Body of pancreas (tissue), 4 donors: ENCODE data around the gene CNTLN. TPM values are rescaled to one million over a fixed set of nuclear protein-coding genes. Genes with fewer than 3 reads are reported as not detected.
A peak's percentile ranks its signal among the peaks of the same experiment; 100 is the strongest.
"Not testable (repeated sequence)": the region's sequence is repeated elsewhere in the genome, so short reads cannot be mapped to it uniquely, and the experiment has no call there.

Experiments
- ATAC-seq: fragments of 150-250 bp; one replicate; pipeline ENCODE4 v1.9.1; 2016
- DNase-seq, 4 donors: peaks; one replicate each; pipeline ENCODE4 v3.0.0-alpha.2; 2019
- H3K27ac ChIP-seq, 4 donors: fragments of 200-600 bp; sonication (generic); 1 replicate in 3 of 4; 2 replicates in 1 of 4; pipeline versions ENCODE4 v1.5.1 to v1.6.1; 2016 to 2019; ENCODE audit warnings: mild to moderate bottlenecking in 1 of 4, mixed read lengths in 1 of 4, moderate library complexity in 1 of 4
- H3K27me3 ChIP-seq, 2 donors: fragments of 200-600 bp; sonication (generic); one replicate each; pipeline ENCODE4 v1.6.0; 2016; ENCODE audit warnings: mild to moderate bottlenecking in 1 of 2
- H3K36me3 ChIP-seq, 2 donors: fragments of 200-600 bp; sonication (generic); replicated peaks in 1 of 2; 2 replicates each; pipeline ENCODE4 v1.5.1; 2016; ENCODE audit warnings: low read depth in 2 of 2; ENCODE audit not compliant: insufficient read depth in 1 of 2
- H3K4me1 ChIP-seq: fragments of 200-600 bp; sonication (generic); one replicate; pipeline ENCODE4 v1.6.0; 2016
- H3K4me3 ChIP-seq, 2 donors: fragments of 200-600 bp; sonication (generic); 1 replicate in 1 of 2; 2 replicates in 1 of 2; pipeline ENCODE4 v1.5.1; 2016 to 2019
- H3K9me3 ChIP-seq, 3 donors: fragments of 200-600 bp; sonication (generic); 1 replicate in 2 of 3; 2 replicates in 1 of 3; pipeline ENCODE4 v1.5.1; 2016
- CTCF ChIP-seq, 7 experiments: fragments of 450-650 bp in 4 of 7; fragments of 200-600 bp in 3 of 7; sonication (generic) in 3 of 7; IDR thresholded peaks; one replicate each; pipeline ENCODE4 v1.5.1; 2016 to 2019; ENCODE audit warnings: antibody characterized with exemption in 7 of 7
- POLR2A ChIP-seq, 3 donors: fragments of 450-650 bp; IDR thresholded peaks; one replicate each; pipeline ENCODE4 v1.6.1; 2016; ENCODE audit warnings: antibody characterized with exemption in 3 of 3, mild to moderate bottlenecking in 2 of 3
- whole genome bisulfite sequencing, 2 donors: methylation state at CpG; one replicate each; pipeline ENCODE4 v1.1.5; 2017; 5-methylcytosine and 5-hydroxymethylcytosine counted together
- intact Hi-C: fragments of 100-400 bp; cut with DNase I; formaldehyde crosslinking; loops from one replicate; pipeline ENCODE4 v1.15.1; 2023
- total RNA-seq, 2 donors: library from RNA; depleted of rRNA; stranded (reverse); fragments of >200 nt; gene quantifications; one replicate each; pipeline ENCODE4 v1.1.0, GENCODE V29; 2016

The CNTLN gene
- total RNA-seq, 2 donors from 2014 or later, result 7.3 to 11.2 TPM

GRCh38 chr9:17251100-17251499 lies 116.3 kb downstream of the CNTLN start:
- no peaks in the 10 kb centered on the region for H3K36me3 ChIP-seq

GRCh38 chr9:17268531-17269188 lies 133.8 kb downstream of the CNTLN start:
- H3K4me1 ChIP-seq, H3K27ac ChIP-seq, H3K9me3 ChIP-seq, H3K36me3 ChIP-seq, intact Hi-C loops, ATAC-seq, H3K4me3 ChIP-seq, H3K27me3 ChIP-seq: not testable (repeated sequence)
- peak in 2 of 4 donors; percentile 30 to 36 for DNase-seq
- WGBS, 2 donors, result 82 to 83% methylated on average over 16 to 19 of the region's 19 CpGs

More at GRCh38 chr9:17251100-17251499, 116.3 kb downstream of the CNTLN start:
- DNase-seq, result no peak
- TF ChIP-seq POLR2A (IDR thresholded peaks at IDR 0.05) (no peak), CTCF (IDR thresholded peaks at IDR 0.05) (no peak)
- H3K9me3 ChIP-seq, result peaks cover 0 to 22% (median 0%) of the 10 kb centered on the region in 3 donors
- H3K4me1 ChIP-seq, result no peaks in the 10 kb centered on the region
- H3K27ac ChIP-seq, result no peak overlapping the region
- H3K4me3 ChIP-seq, result no peak overlapping the region
- H3K27me3 ChIP-seq, result no peaks in the 10 kb centered on the region
- intact Hi-C loops, result no loop called here
- ATAC-seq, result no peak

DNA sequence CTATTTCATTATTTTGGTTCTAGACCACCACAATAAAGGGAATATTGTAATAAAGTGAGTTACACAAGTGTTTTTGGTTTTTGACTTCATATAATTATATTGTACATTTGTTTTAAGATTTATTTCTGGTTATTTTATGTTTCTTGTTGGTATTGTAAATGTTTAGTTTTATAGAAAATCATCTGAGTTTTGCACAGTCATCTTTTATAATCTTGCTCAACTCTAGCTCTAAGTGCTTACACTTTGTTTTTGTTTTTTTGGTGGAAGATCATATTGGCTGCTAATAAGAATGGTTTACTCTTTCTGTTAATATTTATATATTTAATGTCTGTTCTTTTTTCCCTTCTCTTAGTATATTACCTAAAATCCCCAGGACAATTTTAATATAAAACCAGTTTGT lies 135.0 kb downstream of the CNTLN start:
- ATAC-seq, result no peak
- intact Hi-C loops, result no loop called here
- no peaks in the 10 kb centered on the region for H3K27me3 ChIP-seq

GRCh38 chr9:17272536-17272935 lies 137.7 kb downstream of the CNTLN start:
- DNase-seq (no peak), ATAC-seq (no peak)
- no peak overlapping the region for H3K4me3 ChIP-seq
- intact Hi-C loops, result no loop called here
- no peak overlapping the region for H3K27ac ChIP-seq
- TF ChIP-seq POLR2A (IDR thresholded peaks at IDR 0.05), result no peak
- TF ChIP-seq CTCF (IDR thresholded peaks at IDR 0.05), result no peak
- no peaks in the 10 kb centered on the region for H3K4me1 ChIP-seq
- H3K9me3 ChIP-seq, result no peaks in the 10 kb centered on the region
- H3K36me3 ChIP-seq, result no peaks in the 10 kb centered on the region
- H3K27me3 ChIP-seq, result no peaks in the 10 kb centered on the region

More for the DNA sequence above, 135.0 kb downstream of the CNTLN start:
- Histone ChIP-seq H3K4me1 (no peaks in the 10 kb centered on the region), H3K4me3 (no peak overlapping the region), H3K27ac (no peak overlapping the region), H3K9me3 (no peaks in the 10 kb centered on the region), H3K36me3 (no peaks in the 10 kb centered on the region)
- no peak for DNase-seq
- TF ChIP-seq CTCF (IDR thresholded peaks at IDR 0.05) (no peak), POLR2A (IDR thresholded peaks at IDR 0.05) (no peak)

GRCh38 chr9:17280350-17281012 lies 145.6 kb downstream of the CNTLN start:
- intact Hi-C loops, result no loop called here
- H3K27ac ChIP-seq, result no peak overlapping the region
- no peaks in the 10 kb centered on the region for H3K36me3 ChIP-seq
- no peaks in the 10 kb centered on the region for H3K9me3 ChIP-seq
- no peak for TF ChIP-seq POLR2A (IDR thresholded peaks at IDR 0.05)
- TF ChIP-seq CTCF (IDR thresholded peaks at IDR 0.05), result no peak
- DNase-seq, result no peak
- no peaks in the 10 kb centered on the region for H3K4me1 ChIP-seq
- 84 to 86% methylated on average over 4 of the region's 4 CpGs for WGBS, 2 donors
- no peak for ATAC-seq
- H3K27me3 ChIP-seq, result no peaks in the 10 kb centered on the region
- no peak overlapping the region for H3K4me3 ChIP-seq

- intact Hi-C loops, DNase-seq, H3K4me3 ChIP-seq, ATAC-seq, H3K27ac ChIP-seq, H3K27me3 ChIP-seq, H3K36me3 ChIP-seq, H3K9me3 ChIP-seq, H3K4me1 ChIP-seq: not testable (repeated sequence)
- 91 to 96% methylated on average over 5 to 9 of the region's 22 CpGs for WGBS, 2 donors
Measured at GRCh38 chr9:17290673-17291072, 155.8 kb downstream of the CNTLN start.
